Transverse colon (tissue), 4 donors: ENCODE measurements around the gene AGK. TPM values are rescaled to one million over a fixed set of nuclear protein-coding genes. Genes with fewer than 3 reads are reported as not detected.

Experiments used
- DNase-seq: peaks from one replicate; pipeline ENCODE4 v3.0.0-alpha.2; 2019
- H3K27ac ChIP-seq, 4 donors: fragments of 200-600 bp; sonication (generic); 2 replicates each; pipeline ENCODE4 v1.5.1; 2016 to 2018; ENCODE audit warnings: inconsistent platforms in 4 of 4
- H3K27me3 ChIP-seq: fragments of 200-600 bp; sonication (generic); 2 replicates; pipeline ENCODE4 v1.5.1; 2017; ENCODE audit warnings: inconsistent platforms
- H3K36me3 ChIP-seq, 4 donors: fragments of 200-600 bp; sonication (generic); 2 replicates each; pipeline ENCODE4 v1.5.1; 2017 to 2019; ENCODE audit warnings: inconsistent platforms in 4 of 4
- H3K4me1 ChIP-seq, 4 donors: fragments of 200-600 bp; sonication (generic); 2 replicates each; pipeline ENCODE4 v1.5.1; 2017 to 2020; ENCODE audit warnings: inconsistent platforms in 4 of 4
- H3K4me3 ChIP-seq, 4 donors: fragments of 200-600 bp; sonication (generic); 1 replicate in 1 of 4; 2 replicates in 3 of 4; pipeline versions ENCODE4 v1.5.1 to v1.6.1; 2017 to 2019; ENCODE audit warnings: inconsistent platforms in 4 of 4
- H3K9me3 ChIP-seq, 2 donors: fragments of 200-600 bp; sonication (generic); 2 replicates each; pipeline ENCODE4 v1.5.1; 2017 to 2019; ENCODE audit warnings: inconsistent platforms in 2 of 2
- EP300 ChIP-seq: sonication (generic); formaldehyde crosslinking; IDR thresholded peaks from one replicate; pipeline ENCODE4 v1.6.1; 2017; ENCODE audit warnings: antibody characterized with exemption, low read depth
- POLR2A ChIP-seq: fragments of 450-650 bp; IDR thresholded peaks from one replicate; pipeline ENCODE4 v1.6.1; 2016; ENCODE audit warnings: antibody characterized with exemption, mild to moderate bottlenecking, moderate library complexity
- POLR2AphosphoS5 ChIP-seq, 3 donors: sonication (generic); formaldehyde crosslinking; IDR thresholded peaks; one replicate each; pipeline ENCODE4 v1.6.1; 2016; ENCODE audit warnings: antibody characterized with exemption in 3 of 3
- whole genome bisulfite sequencing, 2 donors: methylation state at CpG; one replicate each; pipeline ENCODE4 v1.1.5; 2018; ENCODE audit warnings: low coverage in 1 of 2; 5-methylcytosine and 5-hydroxymethylcytosine counted together
- in situ Hi-C, 4 donors: fragments of 200-750 bp; cut with MboI; loops; one replicate each; pipeline versions ENCODE4 v1.15.0 to v1.15.1; 2017; ENCODE audit warnings: low sequenced_read_pairs in 3 of 4, low pct_ligation_motif_present in 1 of 4, low pct_unique_long_range_greater_than_20kb in 1 of 4
- intact Hi-C: fragments of 100-400 bp; cut with DNase I; formaldehyde crosslinking; loops from one replicate; pipeline ENCODE4 v1.15.1; 2023; ENCODE audit warnings: low total_unique reads
- total RNA-seq, 4 donors: library from RNA; depleted of rRNA; stranded (reverse); fragments of >200 nt; gene quantifications; one replicate each; pipeline ENCODE4 v1.1.0, GENCODE V29; 2016
- TF ChIP-seq, protein P1 (sequence below), 5 experiments: fragments of 200-600 bp in 3 of 5; fragments of 450-650 bp in 2 of 5; sonication (generic) in 3 of 5; IDR thresholded peaks; 1 replicate in 2 of 5; 2 replicates in 3 of 5; pipeline ENCODE4 v1.5.1; 2016 to 2017; ENCODE audit warnings: antibody characterized with exemption in 5 of 5, inconsistent platforms in 3 of 5, mild to moderate bottlenecking in 2 of 5, moderate library complexity in 1 of 5

The AGK gene
- total RNA-seq, 4 donors from 2014 or later = 5.4 to 22.8 (median 19.1) TPM

- no peak for DNase-seq
- H3K27me3 ChIP-seq = no peaks in the 10 kb centered on the region
- peak overlapping the region in 1 of 4 donors; percentile 60 for H3K4me3 ChIP-seq
- in situ Hi-C loops = no loop called here
- no peaks in the 10 kb centered on the region for H3K36me3 ChIP-seq
- TF ChIP-seq POLR2A (no peak), POLR2AphosphoS5 (IDR thresholded peaks at IDR 0.05) (no peak), EP300 (no peak)
- TF ChIP-seq, protein P1, sequence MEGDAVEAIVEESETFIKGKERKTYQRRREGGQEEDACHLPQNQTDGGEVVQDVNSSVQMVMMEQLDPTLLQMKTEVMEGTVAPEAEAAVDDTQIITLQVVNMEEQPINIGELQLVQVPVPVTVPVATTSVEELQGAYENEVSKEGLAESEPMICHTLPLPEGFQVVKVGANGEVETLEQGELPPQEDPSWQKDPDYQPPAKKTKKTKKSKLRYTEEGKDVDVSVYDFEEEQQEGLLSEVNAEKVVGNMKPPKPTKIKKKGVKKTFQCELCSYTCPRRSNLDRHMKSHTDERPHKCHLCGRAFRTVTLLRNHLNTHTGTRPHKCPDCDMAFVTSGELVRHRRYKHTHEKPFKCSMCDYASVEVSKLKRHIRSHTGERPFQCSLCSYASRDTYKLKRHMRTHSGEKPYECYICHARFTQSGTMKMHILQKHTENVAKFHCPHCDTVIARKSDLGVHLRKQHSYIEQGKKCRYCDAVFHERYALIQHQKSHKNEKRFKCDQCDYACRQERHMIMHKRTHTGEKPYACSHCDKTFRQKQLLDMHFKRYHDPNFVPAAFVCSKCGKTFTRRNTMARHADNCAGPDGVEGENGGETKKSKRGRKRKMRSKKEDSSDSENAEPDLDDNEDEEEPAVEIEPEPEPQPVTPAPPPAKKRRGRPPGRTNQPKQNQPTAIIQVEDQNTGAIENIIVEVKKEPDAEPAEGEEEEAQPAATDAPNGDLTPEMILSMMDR (IDR thresholded peaks at IDR 0.05) = no peak
- H3K4me1 ChIP-seq = peaks cover 7 to 57% (median 26%) of the 10 kb centered on the region in 4 donors
- intact Hi-C loops = no loop called here
- 33 to 69% methylated on average over 4 of the region's 4 CpGs for WGBS, 2 donors
- peak overlapping the region in 2 of 4 donors; percentile 71 to 83 for H3K27ac ChIP-seq
- no peaks in the 10 kb centered on the region for H3K9me3 ChIP-seq
Measured at GRCh38 chr7:141702892-141703291, 151.7 kb downstream of the AGK start.

DNA sequence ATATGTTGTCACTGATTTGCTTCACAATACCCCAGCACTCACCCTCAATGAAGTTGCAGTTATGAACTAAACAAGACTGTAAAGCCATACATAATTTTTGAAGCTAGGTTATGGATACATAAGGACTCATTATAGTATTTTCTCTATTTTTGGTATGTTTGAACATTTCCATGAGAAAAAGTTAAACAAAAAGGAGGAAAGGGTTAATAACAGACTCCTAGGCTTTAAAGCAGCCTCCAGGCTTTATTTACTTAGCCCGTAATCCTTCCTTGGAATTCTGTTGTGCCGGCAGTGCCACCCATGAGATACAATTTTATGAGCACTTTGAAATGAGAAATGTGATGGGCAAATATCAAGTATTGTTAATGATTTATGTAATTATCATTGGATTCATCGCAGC lies 152.9 kb downstream of the AGK start:
- H3K4me1 ChIP-seq = peaks cover 7 to 46% (median 20%) of the 10 kb centered on the region in 4 donors
- no peak overlapping the region for H3K27ac ChIP-seq
- H3K9me3 ChIP-seq = no peaks in the 10 kb centered on the region
- TF ChIP-seq, protein P1 (IDR thresholded peaks at IDR 0.05) = no peak
- TF ChIP-seq EP300 = no peak
- TF ChIP-seq POLR2AphosphoS5 (IDR thresholded peaks at IDR 0.05) = no peak
- TF ChIP-seq POLR2A = no peak
- in situ Hi-C loops (no loop called here), intact Hi-C loops (no loop called here)
- WGBS, 2 donors = 54 to 73% methylated on average over 2 to 3 of the region's 3 CpGs
- no peaks in the 10 kb centered on the region for H3K27me3 ChIP-seq
- no peaks in the 10 kb centered on the region for H3K36me3 ChIP-seq
- H3K4me3 ChIP-seq = no peak overlapping the region
- DNase-seq = no peak

- intact Hi-C loops (no loop called here), in situ Hi-C loops (no loop called here)
- Histone ChIP-seq H3K27me3 (no peaks in the 10 kb centered on the region), H3K9me3 (no peaks in the 10 kb centered on the region), H3K27ac (no peak overlapping the region), H3K4me3 (no peak overlapping the region), H3K4me1 (peaks cover 7 to 45% (median 20%) of the 10 kb centered on the region in 4 donors), H3K36me3 (no peaks in the 10 kb centered on the region)
- 66 to 100% methylated on average over 1 to 5 of the region's 5 CpGs for WGBS, 2 donors
- TF ChIP-seq POLR2AphosphoS5 (IDR thresholded peaks at IDR 0.05) (no peak), EP300 (no peak), POLR2A (no peak)
- TF ChIP-seq, protein P1 (IDR thresholded peaks at IDR 0.05) = no peak
- no peak for DNase-seq
Measured at GRCh38 chr7:141704741-141705140, 153.5 kb downstream of the AGK start.

Other genes starting within 250 kb of the AGK start
- gene DENND11, start 150.8 kb downstream of the AGK start, total RNA-seq = 10 to 100 TPM; 13.1 to 43.8 (median 30.7) TPM
- not detected for gene WEE2, start 156.9 kb downstream of the AGK start, total RNA-seq
- 10 to 100 TPM; 12.9 to 83.8 (median 50.7) TPM for gene SSBP1, start 186.9 kb downstream of the AGK start, total RNA-seq
- gene TAS2R3, start 212.7 kb downstream of the AGK start, total RNA-seq = 1 to 10 TPM in 3 of 4 donors, not detected in 1; 2.3 to 7.5 (median 2.6) TPM
- 1 to 10 TPM; 1.2 to 3.5 (median 2.5) TPM for gene TAS2R4, start 225.3 kb downstream of the AGK start, total RNA-seq
- 1 to 10 TPM in 3 of 4 donors, not detected in 1; 1.2 to 7.5 (median 1.4) TPM for gene TAS2R5, start 238.8 kb downstream of the AGK start, total RNA-seq